PFSK-1 (cell line): ENCODE measurements around the gene SLC43A2.

Experiments
- POLR2AphosphoS5 ChIP-seq: IDR thresholded peaks from 2 replicates; pipeline ENCODE4 v1.6.1; 2012; ENCODE audit warnings: low read depth, mild to moderate bottlenecking, control low read depth, low read length, moderate library complexity
- REST ChIP-seq, 2 experiments: IDR thresholded peaks; 2 replicates each; pipeline versions ENCODE4 v1.6.1 to v1.8.0; 2011 to 2012; ENCODE audit warnings: low read depth in 2 of 2, low read length in 2 of 2, control low read depth in 1 of 2, inconsistent platforms in 1 of 2, mild to moderate bottlenecking in 1 of 2, moderate library complexity in 1 of 2; ENCODE audit not compliant: insufficient read depth in 1 of 2
- TAF1 ChIP-seq: IDR thresholded peaks from 2 replicates; pipeline ENCODE4 v1.6.1; 2012; ENCODE audit warnings: low read length, control low read depth, borderline replicate concordance; ENCODE audit not compliant: insufficient read depth

- TF ChIP-seq REST (IDR thresholded peaks at IDR 0.05; ENCODE audit: insufficient read depth in 1 of 2, low read depth in 2 of 2, low read length in 2 of 2) = no peak
- TF ChIP-seq TAF1 = no peak
- no peak for TF ChIP-seq POLR2AphosphoS5
Observed at GRCh38 chr17:1611715-1612114, 16.9 kb downstream of the SLC43A2 start.
